Keratinocyte (primary cell): Measurements from ENCODE around the gene FSIP1. TPM values are rescaled to one million over a fixed set of nuclear protein-coding genes. Genes with fewer than 3 reads are reported as not detected.
A peak's percentile ranks its signal among the peaks of the same experiment; 100 is the strongest.

Source experiments
- DNase-seq: peaks from one replicate; pipeline ENCODE4 v3.0.0-alpha.2; 2011; ENCODE audit warnings: low read depth, missing footprints, low spot score
- FAIRE-seq: peaks from 2 replicates; lab custom pipeline; 2011; peaks lifted over from hg19 to GRCh38; lab: Jason Lieb, UNC
- H2AFZ ChIP-seq: 2 replicates; pipeline ENCODE4 v1.6.0; 2012; ENCODE audit warnings: low read length, control low read depth, inconsistent platforms; ENCODE audit not compliant: control insufficient read depth
- H3K27ac ChIP-seq: 2 replicates; pipeline ENCODE4 v1.5.1; 2011; ENCODE audit warnings: low read length; ENCODE audit not compliant: control insufficient read depth, insufficient read depth
- H3K27me3 ChIP-seq: 3 replicates; pipeline ENCODE4 v1.6.0; 2011; ENCODE audit warnings: low read length; ENCODE audit not compliant: control insufficient read depth, insufficient read depth; ENCODE audit errors: extremely low read depth
- H3K36me3 ChIP-seq, 2 experiments: 2 replicates in 1 of 2; 3 replicates in 1 of 2; pipeline ENCODE4 v1.5.1; 2011; ENCODE audit warnings: low read length in 2 of 2, mild to moderate bottlenecking in 1 of 2; ENCODE audit not compliant: control insufficient read depth in 2 of 2, insufficient read depth in 2 of 2; ENCODE audit errors: extremely low read depth in 1 of 2
- H3K4me1 ChIP-seq: 3 replicates; pipeline ENCODE4 v1.5.1; 2011; ENCODE audit warnings: low read length; ENCODE audit not compliant: control insufficient read depth, insufficient read depth; ENCODE audit errors: extremely low read depth
- H3K4me2 ChIP-seq: 3 replicates; pipeline ENCODE4 v1.6.0; 2011; ENCODE audit warnings: low read depth, low read length; ENCODE audit not compliant: control insufficient read depth, insufficient read depth; ENCODE audit errors: extremely low read depth
- H3K4me3 ChIP-seq, 3 experiments: fragments of 200-600 bp in 1 of 3; sonication (generic) in 1 of 3; 2 replicates in 2 of 3; 3 replicates in 1 of 3; pipeline ENCODE4 v1.5.1; 2011 to 2016; ENCODE audit warnings: low read length in 3 of 3, mild to moderate bottlenecking in 3 of 3, control low read depth in 2 of 3, inconsistent platforms in 1 of 3, low read depth in 1 of 3, mixed read lengths in 1 of 3, mixed run types in 1 of 3, moderate library complexity in 1 of 3; ENCODE audit not compliant: control insufficient read depth in 2 of 3, insufficient read depth in 2 of 3; ENCODE audit errors: extremely low read depth in 1 of 3
- H3K79me2 ChIP-seq: 2 replicates; pipeline ENCODE4 v1.6.0; 2012; ENCODE audit warnings: low read length; ENCODE audit not compliant: control insufficient read depth, insufficient read depth
- H3K9ac ChIP-seq: 3 replicates; pipeline ENCODE4 v1.6.0; 2011; ENCODE audit warnings: low read length; ENCODE audit not compliant: control insufficient read depth, insufficient read depth; ENCODE audit errors: extremely low read depth
- H3K9me1 ChIP-seq: 3 replicates; pipeline ENCODE4 v1.6.0; 2011; ENCODE audit warnings: low read length; ENCODE audit not compliant: control insufficient read depth, insufficient read depth; ENCODE audit errors: extremely low read depth
- H3K9me3 ChIP-seq: 2 replicates; pipeline ENCODE4 v1.5.1; 2012; ENCODE audit warnings: low read depth, low read length; ENCODE audit not compliant: control insufficient read depth
- H4K20me1 ChIP-seq: 3 replicates; pipeline ENCODE4 v1.6.0; 2011; ENCODE audit warnings: low read length; ENCODE audit not compliant: control insufficient read depth, insufficient read depth; ENCODE audit errors: extremely low read depth
- EZH2 ChIP-seq: IDR thresholded peaks from one replicate; pipeline ENCODE4 v1.6.1; 2012; ENCODE audit warnings: inconsistent platforms, mild to moderate bottlenecking, low read length, moderate library complexity
- dilution Hi-C: fragments of 300-500 bp; cut with MboI; formaldehyde crosslinking; loops from one replicate; pipeline ENCODE4 v1.7.0; 2020; ENCODE audit warnings: low sequenced_read_pairs; ENCODE audit not compliant: extremely low pct_ligation_motif_present
- polyA plus RNA-seq, 5 experiments: library from polyadenylated mRNA; depleted of rRNA in 3 of 5; stranded (reverse) in 3 of 5; stranded (forward) in 1 of 5; unstranded in 1 of 5; fragments of >200 nt; gene quantifications; 1 replicate in 1 of 5; 2 replicates in 3 of 5; 3 replicates in 1 of 5; pipeline versions ENCODE4 v1.2.1 to v1.2.3, GENCODE V29; 2011 to 2012; ENCODE audit warnings: missing spikeins in 2 of 5, low read depth in 1 of 5, low replicate concordance in 1 of 5
- TF ChIP-seq, protein P1 (sequence below), 3 experiments: IDR thresholded peaks in 1 of 3; conservative IDR thresholded peaks in 1 of 3; optimal IDR thresholded peaks in 1 of 3; 2 replicates in 2 of 3; 3 replicates in 1 of 3; pipeline versions ENCODE3 to v1.5.1; 2011; ENCODE audit warnings: low read length in 3 of 3, mild to moderate bottlenecking in 3 of 3, moderate library complexity in 2 of 3, control low read depth in 1 of 3, inconsistent platforms in 1 of 3; ENCODE audit not compliant: insufficient read depth in 2 of 3; ENCODE audit errors: extremely low read depth in 1 of 3

FSIP1 gene
- polyA plus RNA-seq, 1 donor (not counting 4 experiments of a cell fraction or from before 2014, with no cell fraction given): 1.5 TPM

DNA sequence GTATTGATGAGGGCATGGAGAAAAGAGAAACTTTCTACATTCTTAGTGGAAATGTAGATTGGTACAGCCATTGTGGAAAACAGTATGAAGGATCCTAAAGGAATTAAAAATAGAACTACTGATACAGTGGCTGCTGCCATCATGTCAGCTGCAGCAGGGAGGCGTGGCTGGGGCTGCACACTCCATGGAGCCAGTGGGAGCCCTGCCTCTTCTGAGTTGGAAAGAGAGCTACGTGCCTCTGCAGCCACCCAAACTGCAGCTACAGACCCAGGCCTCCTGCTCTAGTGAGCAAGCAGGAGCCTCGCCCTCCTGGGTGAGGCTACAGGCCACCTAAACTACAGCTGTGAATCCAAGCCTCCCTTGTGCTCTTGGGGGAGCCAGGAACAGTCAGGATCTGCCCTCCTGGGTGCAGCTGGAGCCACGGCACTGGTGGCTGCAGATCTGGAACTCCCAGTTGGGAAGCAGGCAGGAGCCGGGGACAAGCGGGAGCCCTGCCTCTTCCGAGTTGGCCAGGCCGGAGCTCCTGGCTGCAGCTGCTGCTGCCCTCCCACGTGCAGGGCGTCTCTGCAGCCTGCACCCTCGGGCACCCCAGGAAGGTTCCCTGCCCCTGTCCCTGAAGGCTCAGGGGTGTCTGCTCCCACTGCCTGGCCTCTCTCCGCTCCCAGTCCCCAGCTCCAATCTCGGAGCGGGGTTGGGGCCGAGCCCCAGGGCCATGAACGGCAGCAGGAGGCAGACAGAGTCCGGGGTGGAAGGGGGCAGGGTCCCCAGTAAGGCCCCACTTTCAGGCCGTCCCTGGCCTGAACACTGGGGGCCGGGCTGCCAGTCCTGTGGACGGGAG, 137.3 kb downstream of the FSIP1 start:
- no peak for DNase-seq
- dilution Hi-C loops: loop anchor here (25.0 kb wide), 1 partner anchor 117 kb away; no protein-coding TSS in a partner anchor

DNA sequence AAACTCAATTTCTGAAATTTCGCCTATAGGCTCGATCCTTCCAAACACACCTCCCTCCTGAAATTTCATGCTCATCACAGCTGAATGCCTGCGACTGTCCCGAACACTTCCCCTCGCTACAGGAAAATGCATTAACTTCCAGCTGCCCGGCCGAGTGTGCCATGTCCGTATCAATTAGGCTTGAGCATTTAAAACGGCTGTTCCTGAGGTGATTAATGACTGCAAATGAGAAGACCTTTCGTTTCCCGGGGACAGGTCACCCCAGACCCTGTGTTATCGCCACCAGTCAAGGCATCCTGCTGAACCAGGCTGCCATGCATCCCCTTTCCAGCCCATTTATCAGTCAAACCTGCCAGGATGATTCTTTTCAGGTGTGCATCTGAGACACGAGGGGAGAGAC, 138.5 kb downstream of the FSIP1 start:
- dilution Hi-C loops: loop anchor here (25.0 kb wide), 1 partner anchor 118 kb away; no protein-coding TSS in a partner anchor
- TF ChIP-seq, protein P1, sequence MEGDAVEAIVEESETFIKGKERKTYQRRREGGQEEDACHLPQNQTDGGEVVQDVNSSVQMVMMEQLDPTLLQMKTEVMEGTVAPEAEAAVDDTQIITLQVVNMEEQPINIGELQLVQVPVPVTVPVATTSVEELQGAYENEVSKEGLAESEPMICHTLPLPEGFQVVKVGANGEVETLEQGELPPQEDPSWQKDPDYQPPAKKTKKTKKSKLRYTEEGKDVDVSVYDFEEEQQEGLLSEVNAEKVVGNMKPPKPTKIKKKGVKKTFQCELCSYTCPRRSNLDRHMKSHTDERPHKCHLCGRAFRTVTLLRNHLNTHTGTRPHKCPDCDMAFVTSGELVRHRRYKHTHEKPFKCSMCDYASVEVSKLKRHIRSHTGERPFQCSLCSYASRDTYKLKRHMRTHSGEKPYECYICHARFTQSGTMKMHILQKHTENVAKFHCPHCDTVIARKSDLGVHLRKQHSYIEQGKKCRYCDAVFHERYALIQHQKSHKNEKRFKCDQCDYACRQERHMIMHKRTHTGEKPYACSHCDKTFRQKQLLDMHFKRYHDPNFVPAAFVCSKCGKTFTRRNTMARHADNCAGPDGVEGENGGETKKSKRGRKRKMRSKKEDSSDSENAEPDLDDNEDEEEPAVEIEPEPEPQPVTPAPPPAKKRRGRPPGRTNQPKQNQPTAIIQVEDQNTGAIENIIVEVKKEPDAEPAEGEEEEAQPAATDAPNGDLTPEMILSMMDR (optimal IDR thresholded peaks at IDR 0.05 in 1 of 3, IDR thresholded peaks at IDR 0.05 in 1 of 3, conservative IDR thresholded peaks at IDR 0.05 in 1 of 3; ENCODE audit: extremely low read depth in 1 of 3, insufficient read depth in 2 of 3, low read length in 3 of 3): no peak
- no peak for TF ChIP-seq EZH2
- H3K9me3 ChIP-seq: no peaks in the 10 kb centered on the region
- H3K36me3 ChIP-seq: no peaks in the 10 kb centered on the region
- H3K9ac ChIP-seq: no peak overlapping the region
- H3K4me2 ChIP-seq: no peak overlapping the region
- peaks cover 41% of the 10 kb centered on the region for H3K4me1 ChIP-seq
- no peak for DNase-seq
- peak; percentile 43 for FAIRE-seq
- H4K20me1 ChIP-seq: no peaks in the 10 kb centered on the region
- H3K27me3 ChIP-seq: no peaks in the 10 kb centered on the region
- H2AFZ ChIP-seq: no peak overlapping the region
- H3K9me1 ChIP-seq: no peaks in the 10 kb centered on the region
- no peak overlapping the region for H3K4me3 ChIP-seq
- H3K79me2 ChIP-seq: no peaks in the 10 kb centered on the region
- no peak overlapping the region for H3K27ac ChIP-seq

More for the DNA sequence above, 137.3 kb downstream of the FSIP1 start:
- Histone ChIP-seq H3K27ac (no peak overlapping the region), H3K79me2 (no peaks in the 10 kb centered on the region), H3K4me3 (no peak overlapping the region), H3K4me2 (no peak overlapping the region), H4K20me1 (no peaks in the 10 kb centered on the region), H3K36me3 (no peaks in the 10 kb centered on the region), H2AFZ (peak overlapping the region; percentile 92), H3K9me3 (no peaks in the 10 kb centered on the region), H3K27me3 (no peaks in the 10 kb centered on the region), H3K4me1 (peaks cover 37% of the 10 kb centered on the region), H3K9ac (no peak overlapping the region), H3K9me1 (no peaks in the 10 kb centered on the region)
- TF ChIP-seq EZH2: no peak
- TF ChIP-seq, protein P1 (optimal IDR thresholded peaks at IDR 0.05 in 1 of 3, IDR thresholded peaks at IDR 0.05 in 1 of 3, conservative IDR thresholded peaks at IDR 0.05 in 1 of 3; ENCODE audit: extremely low read depth in 1 of 3, insufficient read depth in 2 of 3, low read length in 3 of 3): no peak
- peak; percentile 17 for FAIRE-seq
